Panc1 (cell line): ENCODE results near the gene FKBP7. TPM values are rescaled to one million over a fixed set of nuclear protein-coding genes. Genes with fewer than 3 reads are reported as not detected.

ENCODE experiments used
- ATAC-seq: fragments of 200-7000 bp; cut with Tn5 transposase; 2 replicates; pipeline ENCODE4 v1.9.1; 2020; ENCODE audit warnings: mild to moderate bottlenecking, moderate library complexity
- BruUV-seq: library from RNA; stranded (reverse); fragments of 400-500 nt; replicated peaks from 2 replicates; lab custom pipeline; 2021; lab: Mats Ljungman, UMichigan
- CTCF ChIA-PET: fragments of 300-600 bp; sonication (Branson Sonifier 250); formaldehyde crosslinking; loops from one replicate; lab custom pipeline; 2022; ENCODE audit warnings: antibody characterized with exemption; lab: Charles Lee
- POLR2A ChIA-PET: fragments of 300-600 bp; sonication (Branson Sonifier 250); formaldehyde crosslinking; loops from one replicate; lab custom pipeline; 2022; ENCODE audit warnings: antibody characterized with exemption; lab: Charles Lee
- DNase-seq: peaks from one replicate; pipeline ENCODE4 v3.0.0-alpha.2; 2010; ENCODE audit warnings: low read depth, low spot score
- H3K27ac ChIP-seq: 2 replicates; pipeline ENCODE4 v1.5.1; 2011; ENCODE audit warnings: mild to moderate bottlenecking, low read length, inconsistent platforms
- H3K27me3 ChIP-seq: fragments of 200-500 bp; sonication (Bioruptor generic); 2 replicates; pipeline ENCODE4 v1.6.0; 2014; ENCODE audit warnings: low read length, inconsistent platforms; ENCODE audit not compliant: control insufficient read depth, insufficient read depth
- H3K36me3 ChIP-seq: fragments of 200-500 bp; sonication (Bioruptor generic); 2 replicates; pipeline ENCODE4 v1.5.1; 2014; ENCODE audit warnings: inconsistent platforms, mild to moderate bottlenecking, low read length, moderate library complexity; ENCODE audit not compliant: control insufficient read depth, insufficient read depth
- H3K4me1 ChIP-seq: 2 replicates; pipeline ENCODE4 v1.5.1; 2011; ENCODE audit warnings: inconsistent platforms, mild to moderate bottlenecking, low read length, moderate library complexity; ENCODE audit not compliant: control insufficient read depth, insufficient read depth
- H3K4me3 ChIP-seq, 2 experiments: 2 replicates each; pipeline ENCODE4 v1.5.1; 2011 to 2012; ENCODE audit warnings: low read depth in 2 of 2, low read length in 2 of 2, mild to moderate bottlenecking in 2 of 2, inconsistent platforms in 1 of 2, moderate library complexity in 1 of 2
- H3K9me3 ChIP-seq: fragments of 200-500 bp; sonication (Bioruptor generic); 2 replicates; pipeline ENCODE4 v1.5.1; 2014; ENCODE audit warnings: low read depth, mild to moderate bottlenecking, inconsistent platforms, low read length, moderate library complexity; ENCODE audit not compliant: control insufficient read depth, insufficient read depth
- CTCF ChIP-seq: fragments of 450-650 bp; IDR thresholded peaks from 2 replicates; pipeline ENCODE4 v1.5.1; 2017; ENCODE audit warnings: mild to moderate bottlenecking
- POLR2AphosphoS5 ChIP-seq: IDR thresholded peaks from 2 replicates; pipeline ENCODE4 v1.6.1; 2012; ENCODE audit warnings: mild to moderate bottlenecking, low read depth, low read length, moderate library complexity
- SIN3A ChIP-seq: IDR thresholded peaks from 2 replicates; pipeline ENCODE4 v1.6.1; 2012; ENCODE audit warnings: low read depth, mild to moderate bottlenecking, low read length, moderate library complexity, borderline replicate concordance; ENCODE audit not compliant: insufficient read depth
- TCF7L2 ChIP-seq: IDR thresholded peaks from 2 replicates; pipeline ENCODE4 v1.6.1; 2011; ENCODE audit warnings: mild to moderate bottlenecking, low read depth, low read length, inconsistent platforms
- in situ Hi-C: cut with HindIII; loops from 2 replicates; pipeline ENCODE4 v1.10.0; 2016; ENCODE audit warnings: low sequenced_read_pairs, low pct_unique_long_range_greater_than_20kb
- intact Hi-C: fragments of 100-400 bp; cut with micrococcal nuclease; formaldehyde crosslinking; loops from one replicate; pipeline ENCODE4 v1.10.0; 2022; ENCODE audit not compliant: unreplicated experiment
- total RNA-seq: library from RNA; stranded (reverse); gene quantifications from one replicate; pipeline ENCODE4 v1.2.1, GENCODE V29; 2021; ENCODE audit not compliant: unreplicated experiment
- TF ChIP-seq, protein P1 (sequence below), 2 experiments: IDR thresholded peaks; 2 replicates each; pipeline ENCODE4 v1.6.1; 2011 to 2012; ENCODE audit warnings: low read depth in 2 of 2, control low read depth in 1 of 2, low read length in 1 of 2, mild to moderate bottlenecking in 1 of 2, moderate library complexity in 1 of 2; ENCODE audit not compliant: insufficient read depth in 1 of 2

FKBP7 gene
- total RNA-seq, 1 experiment from 2014 or later = 1.8 TPM

DNA sequence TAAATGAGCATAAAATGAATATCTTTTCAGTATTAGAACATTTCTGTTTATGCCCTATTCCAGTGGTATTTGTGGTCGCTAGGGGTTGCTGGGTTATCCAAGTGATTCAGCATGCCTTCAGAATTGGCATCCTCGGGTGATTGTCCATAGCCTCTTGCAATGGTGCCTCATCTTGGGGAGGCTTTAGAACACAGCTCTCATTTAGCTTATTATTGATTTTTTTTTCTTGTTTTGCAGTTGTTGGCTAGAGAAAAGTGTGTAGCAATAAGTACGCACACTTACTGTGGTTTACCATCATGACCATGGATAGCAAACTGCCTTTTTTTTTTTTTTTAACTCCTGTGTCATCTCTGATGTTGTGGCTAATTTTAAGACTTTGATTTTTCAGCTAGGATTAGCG lies 35.5 kb upstream of the FKBP7 start:
- Histone ChIP-seq H3K4me3 (no peak overlapping the region), H3K27me3 (no peaks in the 10 kb centered on the region), H3K9me3 (no peaks in the 10 kb centered on the region), H3K36me3 (no peaks in the 10 kb centered on the region), H3K27ac (no peak overlapping the region), H3K4me1 (no peaks in the 10 kb centered on the region)
- BruUV-seq = no TSS peak
- no peak for TF ChIP-seq TCF7L2
- no peak for TF ChIP-seq POLR2AphosphoS5
- no peak for TF ChIP-seq CTCF
- in situ Hi-C loops = no loop called here
- ChIA-PET CTCF (no interaction called here), POLR2A (no interaction called here)
- ATAC-seq (no peak), DNase-seq (no peak)
- intact Hi-C loops = no loop called here

DNA sequence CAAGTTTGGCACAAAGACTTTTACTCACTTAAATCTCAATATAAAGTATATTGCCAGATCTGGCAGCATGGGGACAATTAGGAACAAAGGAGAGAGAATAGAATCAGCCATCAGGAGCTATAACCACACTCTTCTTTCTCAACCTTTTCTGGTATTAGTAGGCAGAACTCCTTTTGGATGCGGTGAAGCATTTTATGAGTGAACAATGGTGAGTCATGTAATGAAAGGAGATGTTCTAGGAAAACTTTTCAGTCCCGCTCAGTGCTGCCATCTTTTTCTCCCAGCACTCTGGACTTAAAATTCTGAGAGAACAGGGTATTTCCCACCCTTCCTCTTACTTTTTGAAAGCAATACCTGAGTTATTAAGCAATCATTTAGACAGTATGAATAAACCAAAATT lies 34.1 kb upstream of the FKBP7 start:
- no peaks in the 10 kb centered on the region for H3K27me3 ChIP-seq
- no peaks in the 10 kb centered on the region for H3K4me1 ChIP-seq

DNA sequence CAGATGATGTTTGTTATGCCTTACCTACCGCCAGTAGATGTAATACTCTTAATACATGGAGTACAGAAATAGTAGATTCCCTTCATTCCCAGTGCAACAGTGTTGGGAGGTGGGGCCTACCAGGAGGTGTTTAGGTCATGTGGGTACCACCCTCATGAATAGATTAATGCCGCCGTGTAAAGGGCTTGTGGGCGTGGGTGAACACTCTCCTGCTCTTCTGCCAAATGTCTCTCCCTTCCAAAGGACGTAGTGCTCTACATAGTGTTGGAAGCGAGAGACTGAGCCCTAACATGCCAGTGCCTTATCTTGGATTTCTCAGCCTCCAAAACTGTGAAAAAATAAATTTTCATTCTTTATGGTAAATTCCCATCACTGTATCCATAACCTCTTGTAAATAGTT lies 32.0 kb upstream of the FKBP7 start:
- CTCF ChIA-PET = no interaction called here
- in situ Hi-C loops = no loop called here
- ATAC-seq (no peak), DNase-seq (no peak)
- POLR2A ChIA-PET = no interaction called here
- Histone ChIP-seq H3K4me1 (no peaks in the 10 kb centered on the region), H3K36me3 (no peaks in the 10 kb centered on the region), H3K27me3 (no peaks in the 10 kb centered on the region), H3K27ac (no peak overlapping the region), H3K9me3 (no peaks in the 10 kb centered on the region), H3K4me3 (no peak overlapping the region)
- TF ChIP-seq, protein P1, sequence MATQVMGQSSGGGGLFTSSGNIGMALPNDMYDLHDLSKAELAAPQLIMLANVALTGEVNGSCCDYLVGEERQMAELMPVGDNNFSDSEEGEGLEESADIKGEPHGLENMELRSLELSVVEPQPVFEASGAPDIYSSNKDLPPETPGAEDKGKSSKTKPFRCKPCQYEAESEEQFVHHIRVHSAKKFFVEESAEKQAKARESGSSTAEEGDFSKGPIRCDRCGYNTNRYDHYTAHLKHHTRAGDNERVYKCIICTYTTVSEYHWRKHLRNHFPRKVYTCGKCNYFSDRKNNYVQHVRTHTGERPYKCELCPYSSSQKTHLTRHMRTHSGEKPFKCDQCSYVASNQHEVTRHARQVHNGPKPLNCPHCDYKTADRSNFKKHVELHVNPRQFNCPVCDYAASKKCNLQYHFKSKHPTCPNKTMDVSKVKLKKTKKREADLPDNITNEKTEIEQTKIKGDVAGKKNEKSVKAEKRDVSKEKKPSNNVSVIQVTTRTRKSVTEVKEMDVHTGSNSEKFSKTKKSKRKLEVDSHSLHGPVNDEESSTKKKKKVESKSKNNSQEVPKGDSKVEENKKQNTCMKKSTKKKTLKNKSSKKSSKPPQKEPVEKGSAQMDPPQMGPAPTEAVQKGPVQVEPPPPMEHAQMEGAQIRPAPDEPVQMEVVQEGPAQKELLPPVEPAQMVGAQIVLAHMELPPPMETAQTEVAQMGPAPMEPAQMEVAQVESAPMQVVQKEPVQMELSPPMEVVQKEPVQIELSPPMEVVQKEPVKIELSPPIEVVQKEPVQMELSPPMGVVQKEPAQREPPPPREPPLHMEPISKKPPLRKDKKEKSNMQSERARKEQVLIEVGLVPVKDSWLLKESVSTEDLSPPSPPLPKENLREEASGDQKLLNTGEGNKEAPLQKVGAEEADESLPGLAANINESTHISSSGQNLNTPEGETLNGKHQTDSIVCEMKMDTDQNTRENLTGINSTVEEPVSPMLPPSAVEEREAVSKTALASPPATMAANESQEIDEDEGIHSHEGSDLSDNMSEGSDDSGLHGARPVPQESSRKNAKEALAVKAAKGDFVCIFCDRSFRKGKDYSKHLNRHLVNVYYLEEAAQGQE (IDR thresholded peaks at IDR 0.05; ENCODE audit: insufficient read depth in 1 of 2, low read depth in 2 of 2, low read length in 1 of 2) = no peak
- TF ChIP-seq TCF7L2 (no peak), SIN3A (no peak), POLR2AphosphoS5 (no peak), CTCF (no peak)
- intact Hi-C loops = no loop called here
- BruUV-seq = no TSS peak

More for the DNA sequence above, 34.1 kb upstream of the FKBP7 start:
- TF ChIP-seq POLR2AphosphoS5 = no peak
- no peak for TF ChIP-seq TCF7L2
- no peak for TF ChIP-seq CTCF
- TF ChIP-seq SIN3A = no peak
- CTCF ChIA-PET = interaction anchor here (0.6 kb wide), 1 partner anchor 1657 kb away, joined by 3 read pairs; no protein-coding TSS in a partner anchor
- Histone ChIP-seq H3K36me3 (no peaks in the 10 kb centered on the region), H3K4me3 (no peak overlapping the region), H3K27ac (no peak overlapping the region), H3K9me3 (no peaks in the 10 kb centered on the region)
- no peak for ATAC-seq
- intact Hi-C loops = no loop called here
- in situ Hi-C loops = no loop called here
- TSS peak; percentile 29 for BruUV-seq
- DNase-seq = no peak
- POLR2A ChIA-PET = no interaction called here
